GM12878 (cell line): ENCODE results near the gene TPCN2.

Source experiments
- CEBPB ChIP-seq, 2 experiments: fragments of 150-350 bp in 1 of 2; IDR thresholded peaks; 2 replicates each; pipeline ENCODE4 v1.6.1; 2012 to 2014; ENCODE audit warnings: low read depth in 2 of 2, low read length in 2 of 2, borderline replicate concordance in 1 of 2, inconsistent platforms in 1 of 2
- HCFC1 ChIP-seq: fragments of 150-350 bp; IDR thresholded peaks from 2 replicates; pipeline ENCODE4 v1.6.1; 2014; ENCODE audit warnings: low read length
- MEF2A ChIP-seq: IDR thresholded peaks from 2 replicates; pipeline ENCODE4 v1.6.1; 2011; ENCODE audit warnings: low read depth, mild to moderate bottlenecking, low read length, moderate library complexity; ENCODE audit not compliant: insufficient read depth
- RAD21 ChIP-seq: IDR thresholded peaks from 2 replicates; pipeline ENCODE4 v1.6.1; 2011; ENCODE audit warnings: mild to moderate bottlenecking, low read depth, low read length, moderate library complexity; ENCODE audit not compliant: insufficient read depth
- SREBF2 ChIP-seq: IDR thresholded peaks from 2 replicates; pipeline ENCODE4 v1.6.1; 2012; ENCODE audit warnings: mild to moderate bottlenecking, low read length
- TARDBP ChIP-seq: IDR thresholded peaks from 2 replicates; pipeline ENCODE4 v1.6.1; 2016; ENCODE audit warnings: borderline replicate concordance
- ZNF274 ChIP-seq: IDR thresholded peaks from one replicate; pipeline ENCODE4 v1.8.0; 2011; ENCODE audit not compliant: insufficient read length, insufficient read depth

DNA sequence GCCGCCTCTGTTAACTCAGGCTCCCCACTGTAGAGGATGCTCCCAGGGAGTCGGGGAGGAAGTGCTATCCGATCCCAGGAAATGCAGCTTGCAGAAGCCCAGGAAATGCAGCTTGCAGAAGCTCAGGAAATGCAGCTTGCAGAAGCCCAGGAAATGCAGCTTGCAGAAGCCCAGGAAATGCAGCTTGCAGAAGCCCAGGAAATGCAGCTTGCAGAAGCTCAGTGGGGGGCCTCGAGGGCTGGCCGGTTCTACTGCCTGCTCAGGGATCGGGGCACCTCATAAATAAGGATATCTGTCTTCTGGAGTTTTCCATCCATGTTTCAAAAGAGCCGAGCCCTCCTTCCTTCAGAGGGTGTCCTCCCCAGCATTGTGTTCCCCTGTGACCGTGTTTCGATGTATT is 81.9 kb downstream of the TPCN2 start:
- no peak for TF ChIP-seq ZNF274
- no peak for TF ChIP-seq HCFC1
- TF ChIP-seq TARDBP = no peak
- no peak for TF ChIP-seq MEF2A
- TF ChIP-seq RAD21 = no peak
- no peak for TF ChIP-seq CEBPB (IDR thresholded peaks at IDR 0.05; ENCODE audit: borderline replicate concordance in 1 of 2, low read depth in 2 of 2, low read length in 2 of 2)
- TF ChIP-seq SREBF2 = no peak
